HL-60 (cell line): ENCODE measurements around the gene NXF1.

Source experiments
- DNase-seq, 2 experiments: peaks; one replicate each; pipeline ENCODE4 v3.0.0-alpha.2; 2010 to 2020; ENCODE audit warnings: low read depth in 1 of 2, low spot score in 1 of 2
- H3K27ac ChIP-seq: fragments of 250-450 bp; sonication (Bioruptor Pico); replicated peaks from 2 replicates; pipeline ENCODE4 v1.5.1; 2020; ENCODE audit warnings: mild to moderate bottlenecking, moderate library complexity
- H3K27me3 ChIP-seq: fragments of 250-450 bp; sonication (Bioruptor Pico); 2 replicates; pipeline ENCODE4 v1.5.1; 2021; ENCODE audit warnings: mild to moderate bottlenecking, moderate library complexity; ENCODE audit not compliant: insufficient read depth, poor library complexity, severe bottlenecking
- H3K4me3 ChIP-seq: replicated peaks from 2 replicates; pipeline ENCODE4 v1.5.1; 2011; ENCODE audit warnings: mild to moderate bottlenecking, control low read depth, low read length; ENCODE audit not compliant: insufficient read depth
- CTCF ChIP-seq: IDR thresholded peaks from one replicate; pipeline ENCODE4 v1.5.1; 2011; ENCODE audit warnings: low read length, control low read depth, inconsistent platforms; ENCODE audit not compliant: insufficient read depth
- GABPA ChIP-seq: IDR thresholded peaks from 2 replicates; pipeline ENCODE4 v1.6.1; 2012; ENCODE audit warnings: low read depth
- POLR2AphosphoS5 ChIP-seq: IDR thresholded peaks from 2 replicates; pipeline ENCODE4 v1.6.1; 2012; ENCODE audit warnings: low read depth
- SPI1 ChIP-seq: IDR thresholded peaks from 2 replicates; pipeline ENCODE4 v1.6.1; 2012; ENCODE audit warnings: low read depth, mild to moderate bottlenecking, borderline replicate concordance
- TF ChIP-seq, protein P1 (sequence below): IDR thresholded peaks from 2 replicates; pipeline ENCODE4 v1.6.1; 2012; ENCODE audit warnings: low read depth; ENCODE audit not compliant: insufficient replicate concordance

The NXF1 gene

GRCh38 chr11:62778441-62778840 is 26.8 kb downstream of the NXF1 start:
- no peak overlapping the region for H3K27ac ChIP-seq
- no peaks in the 10 kb centered on the region for H3K27me3 ChIP-seq
- DNase-seq, result no peak
- TF ChIP-seq CTCF (no peak), POLR2AphosphoS5 (no peak), GABPA (no peak), SPI1 (no peak)
- TF ChIP-seq, protein P1, sequence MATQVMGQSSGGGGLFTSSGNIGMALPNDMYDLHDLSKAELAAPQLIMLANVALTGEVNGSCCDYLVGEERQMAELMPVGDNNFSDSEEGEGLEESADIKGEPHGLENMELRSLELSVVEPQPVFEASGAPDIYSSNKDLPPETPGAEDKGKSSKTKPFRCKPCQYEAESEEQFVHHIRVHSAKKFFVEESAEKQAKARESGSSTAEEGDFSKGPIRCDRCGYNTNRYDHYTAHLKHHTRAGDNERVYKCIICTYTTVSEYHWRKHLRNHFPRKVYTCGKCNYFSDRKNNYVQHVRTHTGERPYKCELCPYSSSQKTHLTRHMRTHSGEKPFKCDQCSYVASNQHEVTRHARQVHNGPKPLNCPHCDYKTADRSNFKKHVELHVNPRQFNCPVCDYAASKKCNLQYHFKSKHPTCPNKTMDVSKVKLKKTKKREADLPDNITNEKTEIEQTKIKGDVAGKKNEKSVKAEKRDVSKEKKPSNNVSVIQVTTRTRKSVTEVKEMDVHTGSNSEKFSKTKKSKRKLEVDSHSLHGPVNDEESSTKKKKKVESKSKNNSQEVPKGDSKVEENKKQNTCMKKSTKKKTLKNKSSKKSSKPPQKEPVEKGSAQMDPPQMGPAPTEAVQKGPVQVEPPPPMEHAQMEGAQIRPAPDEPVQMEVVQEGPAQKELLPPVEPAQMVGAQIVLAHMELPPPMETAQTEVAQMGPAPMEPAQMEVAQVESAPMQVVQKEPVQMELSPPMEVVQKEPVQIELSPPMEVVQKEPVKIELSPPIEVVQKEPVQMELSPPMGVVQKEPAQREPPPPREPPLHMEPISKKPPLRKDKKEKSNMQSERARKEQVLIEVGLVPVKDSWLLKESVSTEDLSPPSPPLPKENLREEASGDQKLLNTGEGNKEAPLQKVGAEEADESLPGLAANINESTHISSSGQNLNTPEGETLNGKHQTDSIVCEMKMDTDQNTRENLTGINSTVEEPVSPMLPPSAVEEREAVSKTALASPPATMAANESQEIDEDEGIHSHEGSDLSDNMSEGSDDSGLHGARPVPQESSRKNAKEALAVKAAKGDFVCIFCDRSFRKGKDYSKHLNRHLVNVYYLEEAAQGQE, result no peak
- H3K4me3 ChIP-seq, result no peak overlapping the region

DNA sequence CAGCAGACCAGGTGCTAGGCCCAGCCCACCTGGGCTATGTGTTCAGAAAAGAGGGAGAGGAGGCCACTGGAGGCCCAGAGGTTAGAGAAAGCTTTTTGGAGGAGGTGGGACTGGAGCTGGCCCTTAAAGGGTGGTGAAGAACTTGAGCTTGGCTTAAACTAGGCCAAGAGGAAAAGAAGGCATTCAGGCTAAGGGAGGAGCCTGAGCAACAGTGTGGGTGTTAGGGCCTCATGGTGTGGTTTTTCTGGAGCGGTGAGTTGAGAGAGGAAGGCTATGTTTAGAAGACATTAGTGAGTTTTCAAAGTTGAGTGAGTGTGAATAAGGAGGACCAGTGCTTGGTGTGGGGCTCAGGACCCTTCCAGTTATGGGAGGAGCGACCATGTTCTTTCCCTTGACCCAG is 27.9 kb downstream of the NXF1 start:
- no peak overlapping the region for H3K27ac ChIP-seq
- DNase-seq, result no peak
- no peak overlapping the region for H3K4me3 ChIP-seq
- H3K27me3 ChIP-seq, result no peaks in the 10 kb centered on the region
- TF ChIP-seq, protein P1, result no peak
- TF ChIP-seq SPI1 (no peak), CTCF (no peak), POLR2AphosphoS5 (no peak), GABPA (no peak)

- Histone ChIP-seq H3K27me3 (no peaks in the 10 kb centered on the region), H3K27ac (peak overlapping the region; percentile 51; the same call in 1 of the 2 replicates), H3K4me3 (no peak overlapping the region)
- TF ChIP-seq GABPA, result no peak
- no peak for TF ChIP-seq POLR2AphosphoS5
- TF ChIP-seq, protein P1, result no peak
- no peak for TF ChIP-seq SPI1
- DNase-seq, result no peak
Measured at GRCh38 chr11:62775646-62776045, 29.6 kb downstream of the NXF1 start.
